ENCODE data around the gene AGFG2. TPM values are rescaled to one million over a fixed set of nuclear protein-coding genes. Genes with fewer than 3 reads are reported as not detected.

AGFG2 gene
- total RNA-seq, 4 donors from 2014 or later: 63.8 to 154 (median 102) TPM

GRCh38 chr7:100571829-100572116 is 32.8 kb downstream of the AGFG2 start:
- no peak for TF ChIP-seq POLR2A (IDR thresholded peaks at IDR 0.05)
- TF ChIP-seq POLR2AphosphoS5 (IDR thresholded peaks at IDR 0.05): no peak
- TF ChIP-seq CTCF (IDR thresholded peaks at IDR 0.05): no peak
- no peak for TF ChIP-seq EP300 (IDR thresholded peaks at IDR 0.05; ENCODE audit: low read depth)
- DNase-seq: no peak
- Histone ChIP-seq H3K27me3 (peaks cover 8% of the 10 kb centered on the region), H3K27ac (no peak overlapping the region), H3K9me3 (no peaks in the 10 kb centered on the region), H3K36me3 (peaks cover 0 to 13% (median 2%) of the 10 kb centered on the region in 4 donors), H3K4me3 (no peak overlapping the region), H3K4me1 (peaks cover 12 to 35% (median 27%) of the 10 kb centered on the region in 4 donors)
- WGBS, 2 donors (ENCODE audit: low coverage in 1 of 2): 96% methylated on average over 2 of the region's 2 CpGs; no CpG with 5 or more reads in 1 of the 2 donors
- intact Hi-C loops (cut with DNase I; ENCODE audit: low total_unique reads): no loop called here
- in situ Hi-C loops (cut with MboI; ENCODE audit: low pct_ligation_motif_present in 1 of 4, low pct_unique_long_range_greater_than_20kb in 1 of 4, low sequenced_read_pairs in 3 of 4): no loop called here

- no peak overlapping the region for H3K4me3 ChIP-seq
- peaks cover 8% of the 10 kb centered on the region for H3K27me3 ChIP-seq
- no peak for TF ChIP-seq EP300 (IDR thresholded peaks at IDR 0.05; ENCODE audit: low read depth)
- no peak for TF ChIP-seq POLR2A (IDR thresholded peaks at IDR 0.05)
- no peak for TF ChIP-seq CTCF (IDR thresholded peaks at IDR 0.05)
- no peak for TF ChIP-seq POLR2AphosphoS5 (IDR thresholded peaks at IDR 0.05)
- no peaks in the 10 kb centered on the region for H3K9me3 ChIP-seq
- H3K36me3 ChIP-seq: peaks cover 0 to 20% (median 4%) of the 10 kb centered on the region in 4 donors
- H3K4me1 ChIP-seq: peaks cover 12 to 35% (median 27%) of the 10 kb centered on the region in 4 donors
- in situ Hi-C loops (cut with MboI; ENCODE audit: low pct_ligation_motif_present in 1 of 4, low pct_unique_long_range_greater_than_20kb in 1 of 4, low sequenced_read_pairs in 3 of 4): no loop called here
- intact Hi-C loops (cut with DNase I; ENCODE audit: low total_unique reads): no loop called here
- no peak overlapping the region for H3K27ac ChIP-seq
- no peak for DNase-seq
- WGBS, 2 donors (ENCODE audit: low coverage in 1 of 2): 86% methylated on average over 18 of the region's 20 CpGs; no CpG with 5 or more reads in 1 of the 2 donors
Measured at GRCh38 chr7:100572281-100572948, 33.4 kb downstream of the AGFG2 start.

- DNase-seq: no peak
- Histone ChIP-seq H3K27me3 (peaks cover 8% of the 10 kb centered on the region), H3K4me1 (peaks cover 12 to 30% (median 25%) of the 10 kb centered on the region in 4 donors), H3K36me3 (peaks cover 0 to 27% (median 7%) of the 10 kb centered on the region in 4 donors), H3K27ac (no peak overlapping the region), H3K9me3 (no peaks in the 10 kb centered on the region), H3K4me3 (no peak overlapping the region)
- intact Hi-C loops (cut with DNase I; ENCODE audit: low total_unique reads) (no loop called here), in situ Hi-C loops (cut with MboI; ENCODE audit: low pct_ligation_motif_present in 1 of 4, low pct_unique_long_range_greater_than_20kb in 1 of 4, low sequenced_read_pairs in 3 of 4) (no loop called here)
- TF ChIP-seq CTCF (IDR thresholded peaks at IDR 0.05): no peak
- TF ChIP-seq POLR2A (IDR thresholded peaks at IDR 0.05): no peak
- TF ChIP-seq POLR2AphosphoS5 (IDR thresholded peaks at IDR 0.05): no peak
- no peak for TF ChIP-seq EP300 (IDR thresholded peaks at IDR 0.05; ENCODE audit: low read depth)
- 95% methylated on average over 24 of the region's 30 CpGs; no CpG with 5 or more reads in 1 of the 2 donors for WGBS, 2 donors (ENCODE audit: low coverage in 1 of 2)
Measured at GRCh38 chr7:100572949-100573675, 34.1 kb downstream of the AGFG2 start.

- 94% methylated on average over 55 of the region's 70 CpGs; no CpG with 5 or more reads in 1 of the 2 donors for WGBS, 2 donors (ENCODE audit: low coverage in 1 of 2)
- Histone ChIP-seq H3K27me3 (peaks cover 8% of the 10 kb centered on the region), H3K4me1 (peaks cover 12 to 23% (median 19%) of the 10 kb centered on the region in 4 donors), H3K9me3 (no peaks in the 10 kb centered on the region), H3K36me3 (peaks cover 0 to 32% (median 9%) of the 10 kb centered on the region in 4 donors), H3K4me3 (no peak within 1 kb of the TSS), H3K27ac (no peak within 1 kb of the TSS)
- TF ChIP-seq POLR2AphosphoS5 (IDR thresholded peaks at IDR 0.05): no peak
- no peak for TF ChIP-seq CTCF (IDR thresholded peaks at IDR 0.05)
- TF ChIP-seq EP300 (IDR thresholded peaks at IDR 0.05; ENCODE audit: low read depth): no peak
- no peak for TF ChIP-seq POLR2A (IDR thresholded peaks at IDR 0.05)
- no peak for DNase-seq
- in situ Hi-C loops (cut with MboI; ENCODE audit: low pct_ligation_motif_present in 1 of 4, low pct_unique_long_range_greater_than_20kb in 1 of 4, low sequenced_read_pairs in 3 of 4) (no loop called here), intact Hi-C loops (cut with DNase I; ENCODE audit: low total_unique reads) (no loop called here)
Measured at GRCh38 chr7:100573691-100574361, 34.8 kb downstream of the AGFG2 start, which contains the start of gene SAP25. Gene SAP25, minus strand, starts transcription at chr7:100573900. Its CDS starts 158 bp downstream, at chr7:100573742.

Data from transverse colon (tissue), 4 donors.